IMR-90 (cell line): ENCODE measurements around the gene COL25A1. TPM values are rescaled to one million over a fixed set of nuclear protein-coding genes. Genes with fewer than 3 reads are reported as not detected.

Source experiments
- ATAC-seq: fragments of 200-7000 bp; cut with Tn5 transposase; 2 replicates; pipeline ENCODE4 v1.9.1; 2020; ENCODE audit warnings: low read depth, mild to moderate bottlenecking, moderate library complexity
- BruUV-seq: library from RNA; stranded (reverse); fragments of 400-500 nt; replicated peaks from 2 replicates; lab custom pipeline; 2021; lab: Mats Ljungman, UMichigan
- CTCF ChIA-PET: fragments of 300-600 bp; formaldehyde crosslinking; extraction: SDS; loops from one replicate; lab custom pipeline; 2021; ENCODE audit warnings: antibody characterized with exemption; lab: Yijun Ruan, JAX
- POLR2A ChIA-PET: fragments of 300-600 bp; sonication (Branson Sonifier 250); formaldehyde crosslinking; loops from one replicate; lab custom pipeline; 2022; ENCODE audit warnings: antibody characterized with exemption; ENCODE audit not compliant: unreplicated experiment; lab: Charles Lee
- DNase-seq: peaks from one replicate; pipeline ENCODE4 v3.0.0; 2013
- H2AFZ ChIP-seq: replicated peaks from 2 replicates; pipeline ENCODE3; 2013; ENCODE audit warnings: low read length, mild to moderate bottlenecking; ENCODE audit not compliant: poor library complexity
- H2AK5ac ChIP-seq: 2 replicates; pipeline ENCODE4 v1.6.1; 2013; ENCODE audit warnings: low read depth, low read length, inconsistent platforms
- H2AK9ac ChIP-seq: replicated peaks from 2 replicates; pipeline ENCODE3; 2013; ENCODE audit warnings: mild to moderate bottlenecking, low read depth, low read length, moderate library complexity; ENCODE audit not compliant: poor library complexity
- H2BK120ac ChIP-seq: 2 replicates; pipeline ENCODE4 v1.6.1; 2013; ENCODE audit warnings: low read depth, low read length, inconsistent platforms
- H2BK15ac ChIP-seq: 3 replicates; pipeline ENCODE4 v1.6.1; 2013; ENCODE audit warnings: low read depth, low read length, inconsistent platforms
- H2BK20ac ChIP-seq: 2 replicates; pipeline ENCODE4 v1.6.1; 2013; ENCODE audit warnings: low read depth, mild to moderate bottlenecking, inconsistent platforms, low read length, moderate library complexity
- H2BK5ac ChIP-seq: 2 replicates; pipeline ENCODE4 v1.6.1; 2013; ENCODE audit warnings: mild to moderate bottlenecking, low read depth, low read length, inconsistent platforms; ENCODE audit not compliant: poor library complexity, severe bottlenecking
- H3K14ac ChIP-seq: replicated peaks from 2 replicates; pipeline ENCODE4 v1.6.1; 2013; ENCODE audit warnings: low read depth, low read length, inconsistent platforms
- H3K18ac ChIP-seq: 2 replicates; pipeline ENCODE4 v1.6.1; 2013; ENCODE audit warnings: low read depth, low read length, control low read depth
- H3K23ac ChIP-seq: 2 replicates; pipeline ENCODE4 v1.6.1; 2013; ENCODE audit warnings: low read depth, low read length, inconsistent platforms
- H3K27ac ChIP-seq: 2 replicates; pipeline ENCODE4 v1.5.1; 2013; ENCODE audit warnings: mild to moderate bottlenecking, control low read depth, low read length; ENCODE audit not compliant: insufficient read depth
- H3K27me3 ChIP-seq: 2 replicates; pipeline ENCODE4 v1.6.1; 2013; ENCODE audit warnings: low read length; ENCODE audit not compliant: control insufficient read depth, insufficient read depth
- H3K36me3 ChIP-seq: 2 replicates; pipeline ENCODE4 v1.6.1; 2013; ENCODE audit warnings: low read length, mixed read lengths; ENCODE audit not compliant: control insufficient read depth, insufficient read depth
- H3K4ac ChIP-seq: 2 replicates; pipeline ENCODE4 v1.6.1; 2013; ENCODE audit warnings: low read depth, low read length, inconsistent platforms
- H3K4me1 ChIP-seq: 2 replicates; pipeline ENCODE4 v1.6.1; 2013; ENCODE audit warnings: low read length, mixed read lengths; ENCODE audit not compliant: control insufficient read depth, insufficient read depth
- H3K4me2 ChIP-seq: 2 replicates; pipeline ENCODE4 v1.6.1; 2013; ENCODE audit warnings: low read depth, mild to moderate bottlenecking, control low read depth, low read length, moderate library complexity
- H3K4me3 ChIP-seq: 2 replicates; pipeline ENCODE4 v1.5.1; 2013; ENCODE audit warnings: low read depth, mild to moderate bottlenecking, control low read depth, low read length, moderate library complexity; ENCODE audit not compliant: insufficient read depth
- H3K56ac ChIP-seq: 2 replicates; pipeline ENCODE4 v1.6.1; 2013; ENCODE audit warnings: low read length, inconsistent platforms; ENCODE audit not compliant: insufficient read depth; ENCODE audit errors: extremely low read depth
- H3K79me1 ChIP-seq, 2 experiments: 2 replicates each; pipeline ENCODE4 v1.6.1; 2013; ENCODE audit warnings: low read length in 2 of 2, inconsistent platforms in 1 of 2, low read depth in 1 of 2
- H3K9ac ChIP-seq: 2 replicates; pipeline ENCODE4 v1.6.1; 2013; ENCODE audit warnings: low read depth, low read length, control low read depth
- H3K9me1 ChIP-seq: 2 replicates; pipeline ENCODE4 v1.6.1; 2013; ENCODE audit warnings: low read length, inconsistent platforms; ENCODE audit not compliant: insufficient read depth
- H3K9me3 ChIP-seq: 2 replicates; pipeline ENCODE4 v1.6.1; 2013; ENCODE audit warnings: low read length; ENCODE audit not compliant: control insufficient read depth, insufficient read depth
- H4K20me1 ChIP-seq: 2 replicates; pipeline ENCODE4 v1.6.1; 2013; ENCODE audit warnings: low read length, inconsistent platforms; ENCODE audit not compliant: insufficient read depth
- H4K5ac ChIP-seq: 2 replicates; pipeline ENCODE4 v1.6.1; 2013; ENCODE audit warnings: mild to moderate bottlenecking, low read depth, low read length, control low read depth
- H4K8ac ChIP-seq, 2 experiments: 2 replicates each; pipeline ENCODE4 v1.6.1; 2013; ENCODE audit warnings: low read depth in 2 of 2, low read length in 2 of 2, control low read depth in 1 of 2, inconsistent platforms in 1 of 2
- H4K91ac ChIP-seq: 2 replicates; pipeline ENCODE4 v1.6.1; 2013; ENCODE audit warnings: low read depth, low read length, inconsistent platforms; ENCODE audit not compliant: insufficient read depth
- BHLHE40 ChIP-seq: fragments of 150-350 bp; IDR thresholded peaks from 2 replicates; pipeline ENCODE4 v1.6.1; 2016; ENCODE audit warnings: mild to moderate bottlenecking, low read depth, low read length
- CEBPB ChIP-seq: IDR thresholded peaks from 2 replicates; pipeline ENCODE4 v1.6.1; 2012; ENCODE audit warnings: low read depth, low read length, improper control_type of control experiment
- CHD1 ChIP-seq: IDR thresholded peaks from 2 replicates; pipeline ENCODE4 v1.6.1; 2012; ENCODE audit warnings: low read depth, low read length, improper control_type of control experiment
- FOS ChIP-seq: fragments of 150-350 bp; IDR thresholded peaks from 2 replicates; pipeline ENCODE4 v1.6.1; 2016; ENCODE audit warnings: low read depth, low read length
- MAFK ChIP-seq: IDR thresholded peaks from 2 replicates; pipeline ENCODE4 v1.6.1; 2012; ENCODE audit warnings: low read depth, low read length, improper control_type of control experiment
- MAZ ChIP-seq: IDR thresholded peaks from 2 replicates; pipeline ENCODE4 v1.6.1; 2012; ENCODE audit warnings: low read depth, mild to moderate bottlenecking, low read length, improper control_type of control experiment, moderate library complexity, borderline replicate concordance
- MXI1 ChIP-seq: IDR thresholded peaks from 2 replicates; pipeline ENCODE4 v1.6.1; 2012; ENCODE audit warnings: low read depth, mild to moderate bottlenecking, low read length, moderate library complexity, borderline replicate concordance
- NFE2L2 ChIP-seq: fragments of 150-350 bp; IDR thresholded peaks from 2 replicates; pipeline ENCODE4 v1.6.1; 2016; ENCODE audit warnings: low read depth, mild to moderate bottlenecking, low read length
- POLR2A ChIP-seq: IDR thresholded peaks from 2 replicates; pipeline ENCODE4 v1.6.1; 2012; ENCODE audit warnings: mild to moderate bottlenecking, low read depth, low read length
- RAD21 ChIP-seq: IDR thresholded peaks from 2 replicates; pipeline ENCODE4 v1.6.1; 2012; ENCODE audit warnings: low read length, improper control_type of control experiment
- RCOR1 ChIP-seq: IDR thresholded peaks from 2 replicates; pipeline ENCODE4 v1.6.1; 2012; ENCODE audit warnings: mild to moderate bottlenecking, low read length, improper control_type of control experiment; ENCODE audit not compliant: insufficient replicate concordance
- RFX5 ChIP-seq: IDR thresholded peaks from 2 replicates; pipeline ENCODE4 v1.8.0; 2012; ENCODE audit warnings: low read depth, mild to moderate bottlenecking, low read length, moderate library complexity
- SMC3 ChIP-seq: fragments of 150-350 bp; IDR thresholded peaks from 2 replicates; pipeline ENCODE4 v1.6.1; 2016; ENCODE audit warnings: low read depth, mild to moderate bottlenecking, antibody characterized with exemption, low read length, moderate library complexity
- WGBS, 2 experiments: methylation state at CpG; one replicate each; pipeline versions ENCODE4 v1.1.5 to v1.1.7; 2013; ENCODE audit warnings: missing lambda C conversion rate in 2 of 2; ENCODE audit not compliant: insufficient read length in 1 of 2; ENCODE audit errors: extremely low coverage in 2 of 2; 5-methylcytosine and 5-hydroxymethylcytosine counted together
- dilution Hi-C: fragments of 300-500 bp; cut with HindIII; formaldehyde crosslinking; loops from one replicate; pipeline ENCODE4 v1.14.3; 2018; ENCODE audit warnings: low sequenced_read_pairs; ENCODE audit not compliant: unreplicated experiment
- in situ Hi-C: fragments of 300-500 bp; cut with MboI; formaldehyde crosslinking; loops from 3 replicates; pipeline ENCODE4 v1.14.3; 2019; ENCODE audit warnings: low sequenced_read_pairs, inconsistent platforms, mixed read lengths
- intact Hi-C: fragments of 100-400 bp; cut with micrococcal nuclease; formaldehyde crosslinking; loops from 2 replicates; pipeline ENCODE4 v1.10.0; 2022
- polyA plus RNA-seq, 3 experiments: library from polyadenylated mRNA; depleted of rRNA; stranded (reverse); fragments of >200 nt; gene quantifications; 2 replicates each; pipeline ENCODE4 v1.2.3, GENCODE V29; 2012; ENCODE audit warnings: low replicate concordance in 1 of 3
- total RNA-seq: library from RNA; depleted of rRNA; stranded (reverse); fragments of >200 nt; gene quantifications from 2 replicates; pipeline ENCODE4 v1.2.3, GENCODE V29; 2012
- TF ChIP-seq, protein P1 (sequence below): fragments of 150-350 bp; IDR thresholded peaks from 2 replicates; pipeline ENCODE4 v1.6.1; 2017; ENCODE audit warnings: mild to moderate bottlenecking, antibody characterized with exemption, low read length, low read depth
- TF ChIP-seq, protein P2 (sequence below): conservative IDR thresholded peaks from 2 replicates; pipeline ENCODE4 v1.5.1; 2012; ENCODE audit warnings: mild to moderate bottlenecking, low read depth, low read length, improper control_type of control experiment
- TF ChIP-seq, protein P3 (sequence below): fragments of 150-350 bp; IDR thresholded peaks from 2 replicates; pipeline ENCODE4 v1.6.1; 2016; ENCODE audit warnings: low read depth, mild to moderate bottlenecking, low read length, moderate library complexity, borderline replicate concordance

The COL25A1 gene
- total and polyA plus RNA-seq, 2 of the 4 experiments (the other 2 are of a cell fraction): under 0.01 to 0.05 TPM

DNA sequence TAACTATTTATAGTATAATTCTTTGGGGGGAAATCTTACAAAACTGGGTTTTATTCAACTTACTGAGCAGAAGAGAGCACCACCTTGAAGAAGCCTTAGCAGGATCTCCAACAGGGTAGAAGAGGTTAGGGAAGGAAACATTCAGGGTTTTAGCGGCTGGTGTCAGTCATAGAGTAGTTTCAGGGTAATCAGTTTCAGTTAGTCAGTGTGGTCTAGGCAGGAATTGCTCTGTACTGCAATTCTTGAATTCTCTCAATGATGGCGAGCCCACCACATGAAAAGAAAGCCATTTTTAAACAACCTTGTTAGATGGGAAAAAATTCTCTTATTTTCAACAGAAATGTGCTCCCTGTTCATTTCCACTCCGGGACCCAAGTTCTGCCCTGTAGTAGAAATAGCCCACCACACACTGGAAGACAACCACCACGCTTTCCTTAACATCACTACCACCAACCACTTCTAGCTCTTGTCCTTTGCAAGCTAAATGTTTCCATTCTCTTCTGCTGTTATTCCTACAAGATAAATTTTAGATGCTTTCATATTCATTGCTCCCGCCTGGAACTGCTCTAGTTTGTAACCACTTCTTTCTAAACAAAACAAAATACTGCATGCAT, 25.9 kb downstream of the COL25A1 start:
- Histone ChIP-seq H4K8ac (no peak overlapping the region), H3K9ac (no peak overlapping the region), H3K4me2 (no peak overlapping the region), H3K27ac (no peak overlapping the region), H3K27me3 (no peaks in the 10 kb centered on the region; the same call in 1 of the 2 replicates), H2BK120ac (no peak overlapping the region), H3K9me1 (no peaks in the 10 kb centered on the region), H3K4ac (no peak overlapping the region), H2AFZ (no peak overlapping the region), H3K14ac (no peak overlapping the region), H3K36me3 (no peaks in the 10 kb centered on the region), H3K79me1 (no peaks in the 10 kb centered on the region), H2AK5ac (no peak overlapping the region), H4K20me1 (no peaks in the 10 kb centered on the region), H3K4me3 (no peak overlapping the region), H2BK5ac (no peak overlapping the region), H2BK15ac (no peak overlapping the region), H4K5ac (no peak overlapping the region), H3K56ac (no peak overlapping the region), H3K18ac (no peak overlapping the region), H3K9me3 (no peaks in the 10 kb centered on the region), H3K4me1 (no peaks in the 10 kb centered on the region), H3K23ac (no peak overlapping the region), H4K91ac (no peak overlapping the region), H2AK9ac (no peak overlapping the region), H2BK20ac (no peak overlapping the region)
- DNase-seq: no peak
- in situ Hi-C loops (no loop called here), intact Hi-C loops (no loop called here), dilution Hi-C loops (no loop called here)
- CTCF ChIA-PET: no interaction called here
- POLR2A ChIA-PET: no interaction called here
- no peak for TF ChIP-seq CHD1
- no peak for TF ChIP-seq RFX5
- no peak for TF ChIP-seq SMC3
- no peak for TF ChIP-seq CEBPB
- no peak for TF ChIP-seq RAD21
- no peak for TF ChIP-seq BHLHE40
- no peak for TF ChIP-seq FOS
- TF ChIP-seq NFE2L2: no peak
- TF ChIP-seq, protein P1, sequence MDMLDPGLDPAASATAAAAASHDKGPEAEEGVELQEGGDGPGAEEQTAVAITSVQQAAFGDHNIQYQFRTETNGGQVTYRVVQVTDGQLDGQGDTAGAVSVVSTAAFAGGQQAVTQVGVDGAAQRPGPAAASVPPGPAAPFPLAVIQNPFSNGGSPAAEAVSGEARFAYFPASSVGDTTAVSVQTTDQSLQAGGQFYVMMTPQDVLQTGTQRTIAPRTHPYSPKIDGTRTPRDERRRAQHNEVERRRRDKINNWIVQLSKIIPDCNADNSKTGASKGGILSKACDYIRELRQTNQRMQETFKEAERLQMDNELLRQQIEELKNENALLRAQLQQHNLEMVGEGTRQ: no peak
- TF ChIP-seq MAZ: no peak
- TF ChIP-seq, protein P2, sequence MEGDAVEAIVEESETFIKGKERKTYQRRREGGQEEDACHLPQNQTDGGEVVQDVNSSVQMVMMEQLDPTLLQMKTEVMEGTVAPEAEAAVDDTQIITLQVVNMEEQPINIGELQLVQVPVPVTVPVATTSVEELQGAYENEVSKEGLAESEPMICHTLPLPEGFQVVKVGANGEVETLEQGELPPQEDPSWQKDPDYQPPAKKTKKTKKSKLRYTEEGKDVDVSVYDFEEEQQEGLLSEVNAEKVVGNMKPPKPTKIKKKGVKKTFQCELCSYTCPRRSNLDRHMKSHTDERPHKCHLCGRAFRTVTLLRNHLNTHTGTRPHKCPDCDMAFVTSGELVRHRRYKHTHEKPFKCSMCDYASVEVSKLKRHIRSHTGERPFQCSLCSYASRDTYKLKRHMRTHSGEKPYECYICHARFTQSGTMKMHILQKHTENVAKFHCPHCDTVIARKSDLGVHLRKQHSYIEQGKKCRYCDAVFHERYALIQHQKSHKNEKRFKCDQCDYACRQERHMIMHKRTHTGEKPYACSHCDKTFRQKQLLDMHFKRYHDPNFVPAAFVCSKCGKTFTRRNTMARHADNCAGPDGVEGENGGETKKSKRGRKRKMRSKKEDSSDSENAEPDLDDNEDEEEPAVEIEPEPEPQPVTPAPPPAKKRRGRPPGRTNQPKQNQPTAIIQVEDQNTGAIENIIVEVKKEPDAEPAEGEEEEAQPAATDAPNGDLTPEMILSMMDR: no peak
- TF ChIP-seq RCOR1: no peak
- no peak for TF ChIP-seq POLR2A
- TF ChIP-seq MAFK: no peak
- no peak for TF ChIP-seq MXI1
- TF ChIP-seq, protein P3, sequence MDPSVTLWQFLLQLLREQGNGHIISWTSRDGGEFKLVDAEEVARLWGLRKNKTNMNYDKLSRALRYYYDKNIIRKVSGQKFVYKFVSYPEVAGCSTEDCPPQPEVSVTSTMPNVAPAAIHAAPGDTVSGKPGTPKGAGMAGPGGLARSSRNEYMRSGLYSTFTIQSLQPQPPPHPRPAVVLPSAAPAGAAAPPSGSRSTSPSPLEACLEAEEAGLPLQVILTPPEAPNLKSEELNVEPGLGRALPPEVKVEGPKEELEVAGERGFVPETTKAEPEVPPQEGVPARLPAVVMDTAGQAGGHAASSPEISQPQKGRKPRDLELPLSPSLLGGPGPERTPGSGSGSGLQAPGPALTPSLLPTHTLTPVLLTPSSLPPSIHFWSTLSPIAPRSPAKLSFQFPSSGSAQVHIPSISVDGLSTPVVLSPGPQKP: no peak
- WGBS, 2 experiments: no CpG with 5 or more reads among the region's 5 CpGs
- no peak for ATAC-seq
- BruUV-seq: no TSS peak
